ENCODE results near the gene DNAJC10. TPM values are rescaled to one million over a fixed set of nuclear protein-coding genes. Genes with fewer than 3 reads are reported as not detected.

Gene DNAJC10, protein sequence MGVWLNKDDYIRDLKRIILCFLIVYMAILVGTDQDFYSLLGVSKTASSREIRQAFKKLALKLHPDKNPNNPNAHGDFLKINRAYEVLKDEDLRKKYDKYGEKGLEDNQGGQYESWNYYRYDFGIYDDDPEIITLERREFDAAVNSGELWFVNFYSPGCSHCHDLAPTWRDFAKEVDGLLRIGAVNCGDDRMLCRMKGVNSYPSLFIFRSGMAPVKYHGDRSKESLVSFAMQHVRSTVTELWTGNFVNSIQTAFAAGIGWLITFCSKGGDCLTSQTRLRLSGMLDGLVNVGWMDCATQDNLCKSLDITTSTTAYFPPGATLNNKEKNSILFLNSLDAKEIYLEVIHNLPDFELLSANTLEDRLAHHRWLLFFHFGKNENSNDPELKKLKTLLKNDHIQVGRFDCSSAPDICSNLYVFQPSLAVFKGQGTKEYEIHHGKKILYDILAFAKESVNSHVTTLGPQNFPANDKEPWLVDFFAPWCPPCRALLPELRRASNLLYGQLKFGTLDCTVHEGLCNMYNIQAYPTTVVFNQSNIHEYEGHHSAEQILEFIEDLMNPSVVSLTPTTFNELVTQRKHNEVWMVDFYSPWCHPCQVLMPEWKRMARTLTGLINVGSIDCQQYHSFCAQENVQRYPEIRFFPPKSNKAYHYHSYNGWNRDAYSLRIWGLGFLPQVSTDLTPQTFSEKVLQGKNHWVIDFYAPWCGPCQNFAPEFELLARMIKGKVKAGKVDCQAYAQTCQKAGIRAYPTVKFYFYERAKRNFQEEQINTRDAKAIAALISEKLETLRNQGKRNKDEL
- 10 to 100 TPM; 56.4 to 63.0 (median 60.6) TPM for total RNA-seq
- 156 TPM for total RNA-seq (2013)

DNA sequence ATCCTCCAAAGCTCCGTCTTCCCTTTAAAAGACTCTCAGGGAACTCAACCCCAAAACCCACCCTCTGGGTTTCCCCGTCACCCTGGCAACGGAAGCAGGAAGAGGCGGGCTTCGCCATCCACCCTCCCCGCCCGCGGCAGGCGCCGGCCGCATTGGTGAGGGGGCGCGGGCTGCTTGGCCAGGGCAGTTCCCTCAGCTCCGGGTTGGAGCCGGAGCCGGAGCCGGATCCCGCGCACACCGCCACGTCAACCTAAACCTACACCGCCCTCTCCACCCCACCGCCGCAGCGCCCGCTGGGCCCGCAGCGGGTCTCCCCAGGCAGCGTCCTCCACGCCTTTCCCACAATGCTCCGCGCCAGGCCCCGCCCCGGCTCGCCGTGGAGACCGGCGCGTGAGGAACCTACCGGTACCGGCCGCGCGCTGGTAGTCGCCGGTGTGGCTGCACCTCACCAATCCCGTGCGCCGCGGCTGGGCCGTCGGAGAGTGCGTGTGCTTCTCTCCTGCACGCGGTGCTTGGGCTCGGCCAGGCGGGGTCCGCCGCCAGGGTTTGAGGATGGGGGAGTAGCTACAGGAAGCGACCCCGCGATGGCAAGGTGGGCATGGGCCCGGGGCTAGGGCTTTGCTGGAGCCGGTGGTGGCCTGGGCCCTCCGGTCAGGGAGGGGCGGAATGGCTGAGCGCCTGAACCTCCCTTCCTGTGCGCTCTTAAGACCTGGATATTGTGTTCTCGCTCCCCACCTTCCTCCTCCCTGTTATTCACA lies at the start of gene DNAJC10:
Gene DNAJC10, plus strand, starts transcription at position 366 of the 758 bp plus-strand sequence. CDS start 1,830 bp downstream, outside the sequence.
- Histone ChIP-seq H3K4me1 (ENCODE audit: control insufficient read depth, insufficient read depth, low read length) (peaks cover 7% of the 10 kb centered on the region), H3K27ac (ENCODE audit: low read length) (peak within 1 kb of the TSS; percentile 73), H3K4me3 (ENCODE audit: low read length) (peak within 1 kb of the TSS; percentile 63), H3K27me3 (ENCODE audit: control insufficient read depth, insufficient read depth, low read length) (no peaks in the 10 kb centered on the region), H3K36me3 (ENCODE audit: control insufficient read depth, insufficient read depth, low read length) (peaks cover 12% of the 10 kb centered on the region), H3K9me3 (ENCODE audit: control insufficient read depth, insufficient read depth, low read length) (no peaks in the 10 kb centered on the region)
- Mint-ChIP-seq H3K4me1 (no peaks in the 10 kb centered on the region), H3K9me3 (no peaks in the 10 kb centered on the region), H3K4me3 (no peak within 1 kb of the TSS), H3K27ac (no peak within 1 kb of the TSS), H3K36me3 (no peaks in the 10 kb centered on the region), H3K27me3 (ENCODE audit: low read depth in 2 of 2) (peaks cover 6 to 13% of the 10 kb centered on the region in 2 donors)
- DNase-seq (peak; percentile 79 to 93), ATAC-seq (peak; percentile 87 to 94 (median 89))
- intact Hi-C loops (cut with micrococcal nuclease), result loop anchor here (5.0 kb wide), 1 partner anchor 406 kb away; the partner anchor contains the start of gene NUP35
- TF ChIP-seq, protein P1, sequence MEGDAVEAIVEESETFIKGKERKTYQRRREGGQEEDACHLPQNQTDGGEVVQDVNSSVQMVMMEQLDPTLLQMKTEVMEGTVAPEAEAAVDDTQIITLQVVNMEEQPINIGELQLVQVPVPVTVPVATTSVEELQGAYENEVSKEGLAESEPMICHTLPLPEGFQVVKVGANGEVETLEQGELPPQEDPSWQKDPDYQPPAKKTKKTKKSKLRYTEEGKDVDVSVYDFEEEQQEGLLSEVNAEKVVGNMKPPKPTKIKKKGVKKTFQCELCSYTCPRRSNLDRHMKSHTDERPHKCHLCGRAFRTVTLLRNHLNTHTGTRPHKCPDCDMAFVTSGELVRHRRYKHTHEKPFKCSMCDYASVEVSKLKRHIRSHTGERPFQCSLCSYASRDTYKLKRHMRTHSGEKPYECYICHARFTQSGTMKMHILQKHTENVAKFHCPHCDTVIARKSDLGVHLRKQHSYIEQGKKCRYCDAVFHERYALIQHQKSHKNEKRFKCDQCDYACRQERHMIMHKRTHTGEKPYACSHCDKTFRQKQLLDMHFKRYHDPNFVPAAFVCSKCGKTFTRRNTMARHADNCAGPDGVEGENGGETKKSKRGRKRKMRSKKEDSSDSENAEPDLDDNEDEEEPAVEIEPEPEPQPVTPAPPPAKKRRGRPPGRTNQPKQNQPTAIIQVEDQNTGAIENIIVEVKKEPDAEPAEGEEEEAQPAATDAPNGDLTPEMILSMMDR (IDR thresholded peaks at IDR 0.05), result no peak
- under 1% methylated on average over 69 of the region's 69 CpGs for WGBS (ENCODE audit: insufficient coverage)

DNA sequence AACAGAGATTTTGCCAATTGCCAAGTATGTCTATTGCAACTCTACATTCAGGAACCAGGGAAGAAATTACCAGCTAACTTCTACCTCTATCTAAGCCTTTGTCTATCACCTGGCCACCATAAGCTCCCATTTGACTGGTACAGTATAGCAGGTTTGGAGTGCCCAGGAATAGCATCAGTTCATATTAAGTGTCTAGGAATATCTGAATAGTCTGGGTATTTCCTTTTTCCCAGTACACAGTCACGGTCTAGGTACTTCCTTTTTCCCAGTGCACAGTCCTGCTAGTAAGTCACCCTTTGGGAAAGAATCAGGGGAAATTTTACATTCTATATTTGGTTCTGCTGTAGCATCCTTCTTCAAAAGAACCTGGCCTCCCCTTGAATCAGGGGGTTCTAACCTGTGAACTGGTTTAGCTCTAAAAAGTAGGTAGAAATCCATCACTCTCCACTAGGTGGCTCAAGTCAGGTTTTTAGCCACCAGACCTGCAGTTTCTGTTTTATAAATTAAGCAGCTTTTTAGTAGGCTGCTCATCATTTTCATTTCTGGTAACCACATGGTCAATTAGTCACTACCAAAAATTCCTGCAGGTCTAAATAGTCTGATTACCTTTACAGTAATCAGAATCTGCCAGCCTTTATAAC lies 49.3 kb upstream of the DNAJC10 start:
- no peak overlapping the region for H3K4me3 ChIP-seq (ENCODE audit: low read length)
- peaks cover 5 to 12% of the 10 kb centered on the region in 2 donors for H3K27me3 Mint-ChIP-seq (ENCODE audit: low read depth in 2 of 2)
- no peak overlapping the region for H3K27ac ChIP-seq (ENCODE audit: low read length)
- H3K27me3 ChIP-seq (ENCODE audit: control insufficient read depth, insufficient read depth, low read length), result no peaks in the 10 kb centered on the region
- intact Hi-C loops (cut with micrococcal nuclease), result loop anchor here (1.0 kb wide), 1 partner anchor 314 kb away; no protein-coding TSS in a partner anchor
- ATAC-seq (peak in 2 of 3 donors; percentile 53 to 62), DNase-seq (peak in 1 of 2 donors; percentile 64)
- H3K4me1 Mint-ChIP-seq, result no peaks in the 10 kb centered on the region
- H3K9me3 Mint-ChIP-seq, result no peaks in the 10 kb centered on the region
- no peaks in the 10 kb centered on the region for H3K9me3 ChIP-seq (ENCODE audit: control insufficient read depth, insufficient read depth, low read length)
- WGBS (ENCODE audit: insufficient coverage), result no CpG with 5 or more reads among the region's 1 CpG
- H3K36me3 Mint-ChIP-seq, result no peaks in the 10 kb centered on the region
- no peaks in the 10 kb centered on the region for H3K36me3 ChIP-seq (ENCODE audit: control insufficient read depth, insufficient read depth, low read length)
- no peak overlapping the region for H3K4me3 Mint-ChIP-seq
- H3K27ac Mint-ChIP-seq, result no peak overlapping the region
- H3K4me1 ChIP-seq (ENCODE audit: control insufficient read depth, insufficient read depth, low read length), result no peaks in the 10 kb centered on the region
- TF ChIP-seq, protein P1 (IDR thresholded peaks at IDR 0.05), result peak; percentile 43

DNA sequence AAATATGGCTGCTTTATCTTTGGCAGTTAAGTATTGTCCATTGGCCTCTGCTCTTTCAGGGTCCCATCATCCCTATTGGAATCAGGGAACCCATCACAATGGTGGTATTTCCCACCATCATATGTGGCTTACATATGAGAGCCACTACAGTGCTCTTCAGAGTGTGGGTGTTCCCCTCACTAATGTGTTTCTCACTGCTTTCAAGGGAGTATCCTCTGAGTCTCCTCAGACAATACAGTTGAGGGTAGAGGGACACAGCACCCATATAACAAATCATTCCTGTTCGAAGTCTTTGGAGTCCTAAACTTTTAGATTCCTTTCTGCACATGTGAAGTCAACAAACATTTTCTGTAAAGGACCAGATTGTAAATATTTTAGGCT lies 48.8 kb upstream of the DNAJC10 start:
- no CpG with 5 or more reads among the region's 1 CpG for WGBS (ENCODE audit: insufficient coverage)
- Mint-ChIP-seq H3K27ac (no peak overlapping the region), H3K9me3 (no peaks in the 10 kb centered on the region), H3K4me1 (no peaks in the 10 kb centered on the region), H3K36me3 (no peaks in the 10 kb centered on the region), H3K4me3 (no peak overlapping the region), H3K27me3 (ENCODE audit: low read depth in 2 of 2) (peaks cover 5 to 15% of the 10 kb centered on the region in 2 donors)
- DNase-seq, result no peak
- no peaks in the 10 kb centered on the region for H3K36me3 ChIP-seq (ENCODE audit: control insufficient read depth, insufficient read depth, low read length)
- ATAC-seq, result no peak
- H3K27me3 ChIP-seq (ENCODE audit: control insufficient read depth, insufficient read depth, low read length), result no peaks in the 10 kb centered on the region
- no peak overlapping the region for H3K4me3 ChIP-seq (ENCODE audit: low read length)
- intact Hi-C loops (cut with micrococcal nuclease), result loop anchor here (1.0 kb wide), 1 partner anchor 313 kb away; no protein-coding TSS in a partner anchor
- H3K4me1 ChIP-seq (ENCODE audit: control insufficient read depth, insufficient read depth, low read length), result no peaks in the 10 kb centered on the region
- no peak overlapping the region for H3K27ac ChIP-seq (ENCODE audit: low read length)
- TF ChIP-seq, protein P1 (IDR thresholded peaks at IDR 0.05), result no peak
- no peaks in the 10 kb centered on the region for H3K9me3 ChIP-seq (ENCODE audit: control insufficient read depth, insufficient read depth, low read length)

Measured in natural killer cell (primary cell).